Measurements from ENCODE around the gene ELOVL6. TPM values are rescaled to one million over a fixed set of nuclear protein-coding genes. Genes with fewer than 3 reads are reported as not detected.

Gene ELOVL6, protein sequence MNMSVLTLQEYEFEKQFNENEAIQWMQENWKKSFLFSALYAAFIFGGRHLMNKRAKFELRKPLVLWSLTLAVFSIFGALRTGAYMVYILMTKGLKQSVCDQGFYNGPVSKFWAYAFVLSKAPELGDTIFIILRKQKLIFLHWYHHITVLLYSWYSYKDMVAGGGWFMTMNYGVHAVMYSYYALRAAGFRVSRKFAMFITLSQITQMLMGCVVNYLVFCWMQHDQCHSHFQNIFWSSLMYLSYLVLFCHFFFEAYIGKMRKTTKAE
- 2.1 and 6.2 TPM in 2 replicates for total RNA-seq (ENCODE audit: low replicate concordance)

DNA sequence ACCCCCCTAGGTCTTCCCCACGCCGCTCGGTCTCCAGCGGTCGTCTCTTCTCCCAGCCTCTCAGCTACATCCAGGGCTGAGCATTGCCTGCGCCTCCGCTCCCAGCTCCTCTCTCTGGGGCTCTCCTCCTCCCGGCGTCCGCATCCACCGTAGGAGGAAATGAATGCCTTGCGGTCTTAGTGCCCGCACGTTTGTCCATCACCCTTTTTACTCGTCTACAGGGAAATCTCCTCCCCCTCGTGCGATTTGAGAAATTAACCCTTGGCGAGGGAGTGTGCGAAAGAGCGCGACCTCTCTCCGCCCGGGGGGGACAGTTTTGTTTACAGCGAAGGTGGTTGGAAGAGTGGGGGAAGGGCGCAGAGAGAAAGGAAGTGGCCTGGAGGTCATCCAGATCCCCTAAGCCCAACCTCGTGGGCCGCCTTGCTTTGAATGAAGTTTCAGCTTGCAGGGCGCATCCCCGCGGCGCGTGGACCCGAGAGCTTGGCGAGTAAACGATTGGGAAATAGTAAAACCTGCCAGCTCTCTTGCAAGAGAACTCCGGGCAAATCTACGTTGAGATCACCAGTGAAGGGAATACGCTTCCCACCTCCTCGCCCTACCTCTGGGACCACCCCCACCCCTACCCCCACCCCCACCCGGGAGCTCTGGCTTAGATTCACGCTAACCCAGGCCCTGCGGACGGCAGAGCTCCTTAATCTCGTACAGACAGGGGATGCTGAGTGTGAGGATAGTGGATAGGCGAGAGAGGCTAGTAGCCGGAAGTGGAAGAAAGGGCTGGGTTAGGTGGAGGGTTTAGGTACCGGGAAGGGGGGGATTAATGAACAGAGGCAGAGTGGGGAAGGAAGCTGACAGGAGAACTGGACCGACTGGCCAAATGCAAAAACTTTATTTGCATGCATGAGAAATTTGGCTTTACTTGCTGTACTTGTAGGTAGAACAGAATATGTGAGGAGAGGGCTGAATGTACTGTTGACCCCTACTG, at the start of gene ELOVL6:
Gene ELOVL6 (minus strand): TSS at position 181 of the 982 bp plus-strand sequence. CDS start 280 bp downstream, outside the sequence.

Data from smooth muscle cell of the coronary artery (primary cell).